SK-N-SH (cell line): ENCODE data around the gene SEMA3G. TPM values are rescaled to one million over a fixed set of nuclear protein-coding genes. Genes with fewer than 3 reads are reported as not detected.
A peak's percentile ranks its signal among the peaks of the same experiment; 100 is the strongest.

Source experiments
- CTCF ChIA-PET: fragments of 300-600, 350-600 bp; formaldehyde crosslinking; extraction: SDS; loops from one replicate; lab custom pipeline; 2021; lab: Yijun Ruan, JAX
- POLR2A ChIA-PET: fragments of 350-600 bp; sonication (Branson Sonifier 250); formaldehyde crosslinking; extraction: SDS; loops from one replicate; lab custom pipeline; 2020; ENCODE audit warnings: antibody characterized with exemption, inconsistent platforms; lab: Yijun Ruan, JAX
- DNase-seq: peaks from one replicate; pipeline ENCODE4 v3.0.0; 2012
- H2AFZ ChIP-seq: fragments of 200-600 bp; sonication (generic); 2 replicates; pipeline ENCODE4 v1.8.1; 2016; ENCODE audit warnings: antibody characterized with exemption, mild to moderate bottlenecking, low read depth
- H3F3A ChIP-seq: fragments of 200-600 bp; sonication (generic); replicated peaks from 2 replicates; pipeline ENCODE3; 2016; ENCODE audit warnings: antibody characterized with exemption, mild to moderate bottlenecking; ENCODE audit not compliant: insufficient read depth
- H3K27ac ChIP-seq, 2 experiments: fragments of 200-500 bp in 1 of 2; fragments of 200-600 bp in 1 of 2; sonication (Bioruptor generic) in 1 of 2; sonication (generic), shearing (Covaris generic) in 1 of 2; 2 replicates each; pipeline versions ENCODE4 v1.5.1 to v1.6.1; 2014 to 2016; ENCODE audit warnings: low read depth in 2 of 2, inconsistent platforms in 1 of 2, low read length in 1 of 2, mild to moderate bottlenecking in 1 of 2, mixed read lengths in 1 of 2
- H3K27me3 ChIP-seq: fragments of 200-600 bp; sonication (generic), shearing (Covaris generic); 2 replicates; pipeline ENCODE4 v1.6.1; 2016; ENCODE audit warnings: mixed run types; ENCODE audit not compliant: insufficient read depth
- H3K36me3 ChIP-seq, 2 experiments: fragments of 200-500 bp in 1 of 2; fragments of 200-600 bp in 1 of 2; sonication (Bioruptor generic) in 1 of 2; sonication (generic) in 1 of 2; replicated peaks in 1 of 2; 2 replicates each; pipeline versions ENCODE3 to v1.5.1; 2014 to 2016; ENCODE audit warnings: low read length in 1 of 2, mild to moderate bottlenecking in 1 of 2; ENCODE audit not compliant: insufficient read depth in 2 of 2, control insufficient read depth in 1 of 2
- H3K4me1 ChIP-seq, 2 experiments: fragments of 200-500 bp in 1 of 2; fragments of 200-600 bp in 1 of 2; sonication (Bioruptor generic) in 1 of 2; sonication (generic), shearing (Covaris generic) in 1 of 2; 2 replicates each; pipeline versions ENCODE4 v1.5.1 to v1.6.1; 2014 to 2016; ENCODE audit warnings: low read depth in 1 of 2, low read length in 1 of 2, mixed run types in 1 of 2; ENCODE audit not compliant: insufficient read depth in 2 of 2, control insufficient read depth in 1 of 2
- H3K4me2 ChIP-seq: fragments of 200-600 bp; sonication (generic), shearing (Covaris generic); 2 replicates; pipeline ENCODE4 v1.6.1; 2017; ENCODE audit warnings: mixed run types
- H3K4me3 ChIP-seq, 2 experiments: fragments of 200-500 bp in 1 of 2; fragments of 200-600 bp in 1 of 2; sonication (Bioruptor generic) in 1 of 2; sonication (generic), shearing (Covaris generic) in 1 of 2; 2 replicates each; pipeline versions ENCODE4 v1.5.1 to v1.8.1; 2014 to 2016; ENCODE audit warnings: low read depth in 2 of 2, inconsistent platforms in 1 of 2, low read length in 1 of 2, mild to moderate bottlenecking in 1 of 2, mixed read lengths in 1 of 2, moderate library complexity in 1 of 2
- H3K79me2 ChIP-seq: fragments of 200-600 bp; sonication (generic); 2 replicates; pipeline ENCODE4 v1.8.1; 2017; ENCODE audit warnings: mild to moderate bottlenecking; ENCODE audit not compliant: insufficient read depth
- H3K9ac ChIP-seq: fragments of 200-600 bp; sonication (generic); 2 replicates; pipeline ENCODE4 v1.6.1; 2017; ENCODE audit warnings: mixed run types
- H3K9me2 ChIP-seq: fragments of 200-600 bp; sonication (generic); 2 replicates; pipeline ENCODE4 v1.6.1; 2017; ENCODE audit warnings: mixed run types
- H3K9me3 ChIP-seq: fragments of 200-600 bp; sonication (generic); 2 replicates; pipeline ENCODE4 v1.6.1; 2017; ENCODE audit warnings: mixed run types, mild to moderate bottlenecking, moderate library complexity
- H4K20me1 ChIP-seq: fragments of 200-600 bp; sonication (generic); 2 replicates; pipeline ENCODE4 v1.6.1; 2017; ENCODE audit warnings: mild to moderate bottlenecking, mixed run types; ENCODE audit not compliant: insufficient read depth
- FOSL2 ChIP-seq: IDR thresholded peaks from 2 replicates; pipeline ENCODE4 v1.4.0; 2012; ENCODE audit warnings: low read depth, mild to moderate bottlenecking, moderate library complexity, borderline replicate concordance
- FOXJ3 ChIP-seq: sonication (generic); formaldehyde crosslinking; IDR thresholded peaks from 2 replicates; pipeline ENCODE4 v1.5.1; 2020; ENCODE audit warnings: mild to moderate bottlenecking, missing genetic modification reagents
- IRF3 ChIP-seq: fragments of 150-350 bp; IDR thresholded peaks from 2 replicates; pipeline ENCODE4 v1.6.1; 2016; ENCODE audit warnings: mild to moderate bottlenecking, low read depth, low read length
- REST ChIP-seq: IDR thresholded peaks from 2 replicates; pipeline ENCODE4 v1.6.1; 2012; ENCODE audit warnings: mild to moderate bottlenecking, low read depth, low read length, moderate library complexity
- TAF1 ChIP-seq: IDR thresholded peaks from 2 replicates; pipeline ENCODE4 v1.6.1; 2012; ENCODE audit warnings: low read depth, mild to moderate bottlenecking, low read length, moderate library complexity, borderline replicate concordance
- TEAD4 ChIP-seq: IDR thresholded peaks from 2 replicates; pipeline ENCODE4 v1.4.0; 2012; ENCODE audit warnings: mild to moderate bottlenecking, borderline replicate concordance; ENCODE audit not compliant: insufficient read depth
- WGBS: methylation state at CpG from one replicate; pipeline ENCODE4 v1.1.6; 2017; ENCODE audit warnings: low lambda C conversion rate; 5-methylcytosine and 5-hydroxymethylcytosine counted together
- polyA plus RNA-seq, 3 experiments: library from polyadenylated mRNA; depleted of rRNA; stranded (reverse); fragments of >200 nt; gene quantifications; 2 replicates each; pipeline ENCODE4 v1.2.3, GENCODE V29; 2012
- TF ChIP-seq, protein P1 (sequence below): IDR thresholded peaks from 2 replicates; pipeline ENCODE4 v1.4.0; 2012; ENCODE audit warnings: low read depth, borderline replicate concordance
- TF ChIP-seq, protein P2 (sequence below): fragments of 150-350 bp; IDR thresholded peaks from 2 replicates; pipeline ENCODE4 v1.6.1; 2017; ENCODE audit warnings: antibody characterized with exemption, low read length, low read depth, borderline replicate concordance
- TF ChIP-seq, protein P3 (sequence below): fragments of 200-600 bp; sonication (generic); IDR thresholded peaks from 2 replicates; pipeline ENCODE4 v1.6.1; 2017; ENCODE audit warnings: antibody characterized with exemption, mild to moderate bottlenecking, moderate library complexity

SEMA3G gene
- polyA plus RNA-seq, 1 of the 3 experiments (the other 2 are of a cell fraction) = 0.13 TPM

GRCh38 chr3:52388933-52389332 is 56.0 kb downstream of the SEMA3G start (continued):
- TF ChIP-seq REST (no peak), FOSL2 (no peak), FOXJ3 (CRISPR knock-in tag) (no peak), TEAD4 (no peak), IRF3 (no peak)
- TF ChIP-seq, protein P1, sequence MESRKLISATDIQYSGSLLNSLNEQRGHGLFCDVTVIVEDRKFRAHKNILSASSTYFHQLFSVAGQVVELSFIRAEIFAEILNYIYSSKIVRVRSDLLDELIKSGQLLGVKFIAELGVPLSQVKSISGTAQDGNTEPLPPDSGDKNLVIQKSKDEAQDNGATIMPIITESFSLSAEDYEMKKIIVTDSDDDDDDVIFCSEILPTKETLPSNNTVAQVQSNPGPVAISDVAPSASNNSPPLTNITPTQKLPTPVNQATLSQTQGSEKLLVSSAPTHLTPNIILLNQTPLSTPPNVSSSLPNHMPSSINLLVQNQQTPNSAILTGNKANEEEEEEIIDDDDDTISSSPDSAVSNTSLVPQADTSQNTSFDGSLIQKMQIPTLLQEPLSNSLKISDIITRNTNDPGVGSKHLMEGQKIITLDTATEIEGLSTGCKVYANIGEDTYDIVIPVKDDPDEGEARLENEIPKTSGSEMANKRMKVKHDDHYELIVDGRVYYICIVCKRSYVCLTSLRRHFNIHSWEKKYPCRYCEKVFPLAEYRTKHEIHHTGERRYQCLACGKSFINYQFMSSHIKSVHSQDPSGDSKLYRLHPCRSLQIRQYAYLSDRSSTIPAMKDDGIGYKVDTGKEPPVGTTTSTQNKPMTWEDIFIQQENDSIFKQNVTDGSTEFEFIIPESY = no peak
- TF ChIP-seq, protein P2, sequence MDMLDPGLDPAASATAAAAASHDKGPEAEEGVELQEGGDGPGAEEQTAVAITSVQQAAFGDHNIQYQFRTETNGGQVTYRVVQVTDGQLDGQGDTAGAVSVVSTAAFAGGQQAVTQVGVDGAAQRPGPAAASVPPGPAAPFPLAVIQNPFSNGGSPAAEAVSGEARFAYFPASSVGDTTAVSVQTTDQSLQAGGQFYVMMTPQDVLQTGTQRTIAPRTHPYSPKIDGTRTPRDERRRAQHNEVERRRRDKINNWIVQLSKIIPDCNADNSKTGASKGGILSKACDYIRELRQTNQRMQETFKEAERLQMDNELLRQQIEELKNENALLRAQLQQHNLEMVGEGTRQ = no peak

- no peak for TF ChIP-seq TAF1
- TF ChIP-seq, protein P3, sequence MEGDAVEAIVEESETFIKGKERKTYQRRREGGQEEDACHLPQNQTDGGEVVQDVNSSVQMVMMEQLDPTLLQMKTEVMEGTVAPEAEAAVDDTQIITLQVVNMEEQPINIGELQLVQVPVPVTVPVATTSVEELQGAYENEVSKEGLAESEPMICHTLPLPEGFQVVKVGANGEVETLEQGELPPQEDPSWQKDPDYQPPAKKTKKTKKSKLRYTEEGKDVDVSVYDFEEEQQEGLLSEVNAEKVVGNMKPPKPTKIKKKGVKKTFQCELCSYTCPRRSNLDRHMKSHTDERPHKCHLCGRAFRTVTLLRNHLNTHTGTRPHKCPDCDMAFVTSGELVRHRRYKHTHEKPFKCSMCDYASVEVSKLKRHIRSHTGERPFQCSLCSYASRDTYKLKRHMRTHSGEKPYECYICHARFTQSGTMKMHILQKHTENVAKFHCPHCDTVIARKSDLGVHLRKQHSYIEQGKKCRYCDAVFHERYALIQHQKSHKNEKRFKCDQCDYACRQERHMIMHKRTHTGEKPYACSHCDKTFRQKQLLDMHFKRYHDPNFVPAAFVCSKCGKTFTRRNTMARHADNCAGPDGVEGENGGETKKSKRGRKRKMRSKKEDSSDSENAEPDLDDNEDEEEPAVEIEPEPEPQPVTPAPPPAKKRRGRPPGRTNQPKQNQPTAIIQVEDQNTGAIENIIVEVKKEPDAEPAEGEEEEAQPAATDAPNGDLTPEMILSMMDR = peak; percentile 20; the same call in 1 of the 2 replicates
- TF ChIP-seq, all 33 proteins: peak for 1
- Histone ChIP-seq H3K36me3 (no peaks in the 10 kb centered on the region), H3K9me3 (no peaks in the 10 kb centered on the region), H3K79me2 (no peaks in the 10 kb centered on the region), H3K4me2 (no peak overlapping the region), H3K27ac (no peak overlapping the region), H3K27me3 (no peaks in the 10 kb centered on the region), H3K4me1 (no peaks in the 10 kb centered on the region), H3F3A (no peaks in the 10 kb centered on the region), H2AFZ (no peak overlapping the region), H3K9me2 (no peaks in the 10 kb centered on the region), H3K9ac (no peak overlapping the region), H3K4me3 (no peak overlapping the region), H4K20me1 (no peaks in the 10 kb centered on the region)
- CTCF ChIA-PET = interaction anchor here (0.6 to 1.7 kb wide), 6 partner anchors 9 to 168 kb away, joined by 3 to 8 read pairs (median 3); no protein-coding TSS in a partner anchor
- POLR2A ChIA-PET = no interaction called here
- no peak for DNase-seq
- WGBS = 86% methylated on average over 14 of the region's 18 CpGs
These were observed 56.5 kb downstream of the SEMA3G start for GRCh38 chr3:52388348-52388821.
